OCI-LY1 (cell line): ENCODE results near the gene CXorf66.

Experiments used
- EZH2 ChIP-seq: fragments of 200-600 bp; sonication (generic), shearing (Covaris generic); IDR thresholded peaks from 2 replicates; pipeline ENCODE4 v1.8.0; 2017; ENCODE audit warnings: borderline replicate concordance, mixed run types, mild to moderate bottlenecking, antibody characterized with exemption, low read length, moderate library complexity, mixed read lengths
- TF ChIP-seq, protein P1 (sequence below): fragments of 200-600 bp; sonication (generic), shearing (Covaris generic); IDR thresholded peaks from 2 replicates; pipeline ENCODE4 v1.5.1; 2017; ENCODE audit warnings: mild to moderate bottlenecking, antibody characterized with exemption, low read length, moderate library complexity, mixed read lengths

DNA sequence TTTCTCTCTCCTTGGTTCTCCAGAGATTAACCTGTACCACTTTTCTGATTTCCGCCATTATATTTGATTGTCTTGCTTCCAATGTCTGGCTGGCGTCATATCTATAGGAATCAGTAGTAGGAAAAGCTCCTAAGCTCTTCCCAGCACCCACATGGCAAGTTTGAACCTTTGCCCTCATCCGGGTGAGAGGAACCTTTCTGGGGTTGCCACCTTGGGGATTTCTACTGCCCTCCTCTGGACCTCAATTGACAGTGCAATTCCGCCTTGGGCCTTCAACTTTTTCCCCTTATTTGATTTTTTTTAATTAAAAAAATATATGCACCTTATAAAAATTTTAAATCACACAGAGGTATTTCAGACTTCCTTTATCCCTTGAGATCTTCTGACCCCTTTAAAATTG is 2.0 kb upstream of the CXorf66 start:
- TF ChIP-seq, protein P1, sequence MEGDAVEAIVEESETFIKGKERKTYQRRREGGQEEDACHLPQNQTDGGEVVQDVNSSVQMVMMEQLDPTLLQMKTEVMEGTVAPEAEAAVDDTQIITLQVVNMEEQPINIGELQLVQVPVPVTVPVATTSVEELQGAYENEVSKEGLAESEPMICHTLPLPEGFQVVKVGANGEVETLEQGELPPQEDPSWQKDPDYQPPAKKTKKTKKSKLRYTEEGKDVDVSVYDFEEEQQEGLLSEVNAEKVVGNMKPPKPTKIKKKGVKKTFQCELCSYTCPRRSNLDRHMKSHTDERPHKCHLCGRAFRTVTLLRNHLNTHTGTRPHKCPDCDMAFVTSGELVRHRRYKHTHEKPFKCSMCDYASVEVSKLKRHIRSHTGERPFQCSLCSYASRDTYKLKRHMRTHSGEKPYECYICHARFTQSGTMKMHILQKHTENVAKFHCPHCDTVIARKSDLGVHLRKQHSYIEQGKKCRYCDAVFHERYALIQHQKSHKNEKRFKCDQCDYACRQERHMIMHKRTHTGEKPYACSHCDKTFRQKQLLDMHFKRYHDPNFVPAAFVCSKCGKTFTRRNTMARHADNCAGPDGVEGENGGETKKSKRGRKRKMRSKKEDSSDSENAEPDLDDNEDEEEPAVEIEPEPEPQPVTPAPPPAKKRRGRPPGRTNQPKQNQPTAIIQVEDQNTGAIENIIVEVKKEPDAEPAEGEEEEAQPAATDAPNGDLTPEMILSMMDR, result peak; percentile 23; the same call in 1 of the 2 replicates
- TF ChIP-seq EZH2, result no peak
